ENCODE measurements around the gene STK39.
"Not testable (repeated sequence)": the region's sequence is repeated elsewhere in the genome, so short reads cannot be mapped to it uniquely, and the experiment has no call there.

STK39 gene

DNA sequence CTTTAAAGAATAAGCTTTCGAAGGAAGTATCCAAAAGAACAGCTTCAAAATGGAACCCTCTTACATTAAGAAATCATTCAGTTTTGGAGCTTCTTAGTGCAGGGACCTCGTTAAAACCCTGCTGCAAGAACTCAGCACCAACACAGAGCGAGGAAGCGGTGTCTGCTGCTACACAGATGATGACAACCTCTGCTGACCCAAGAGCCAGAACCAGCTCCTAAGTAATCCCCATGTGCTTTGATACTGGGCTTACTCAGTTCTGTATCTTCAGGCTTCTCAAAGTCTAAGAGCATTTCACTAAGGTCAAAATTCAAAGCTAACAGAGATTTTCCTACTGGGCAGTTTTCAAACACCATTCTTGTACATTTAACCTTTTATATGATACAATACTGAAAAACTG lies 194.6 kb downstream of the STK39 start:
- no peak for DNase-seq

- DNase-seq: no peak
Observed at GRCh38 chr2:168050377-168050776, 197.0 kb downstream of the STK39 start.

DNA sequence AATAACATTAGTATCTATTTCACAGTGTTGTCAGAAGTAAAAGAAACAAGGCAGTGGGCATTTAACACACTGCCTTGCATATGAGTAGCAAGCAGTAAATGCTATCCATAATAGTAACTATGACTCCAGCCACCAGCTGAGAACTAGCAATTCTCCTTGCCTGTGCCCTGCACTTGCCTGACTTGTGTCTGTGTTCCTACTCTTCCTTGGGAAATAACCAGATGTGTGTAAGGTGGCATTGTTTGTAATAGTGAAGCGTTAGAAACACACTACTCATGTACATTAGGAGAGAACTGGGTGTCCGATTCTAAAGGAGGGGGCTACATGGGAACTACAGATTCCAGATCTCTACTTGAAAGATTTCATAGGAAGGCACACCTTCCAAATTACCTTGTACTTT lies 197.8 kb downstream of the STK39 start:
- no peak for DNase-seq

DNA sequence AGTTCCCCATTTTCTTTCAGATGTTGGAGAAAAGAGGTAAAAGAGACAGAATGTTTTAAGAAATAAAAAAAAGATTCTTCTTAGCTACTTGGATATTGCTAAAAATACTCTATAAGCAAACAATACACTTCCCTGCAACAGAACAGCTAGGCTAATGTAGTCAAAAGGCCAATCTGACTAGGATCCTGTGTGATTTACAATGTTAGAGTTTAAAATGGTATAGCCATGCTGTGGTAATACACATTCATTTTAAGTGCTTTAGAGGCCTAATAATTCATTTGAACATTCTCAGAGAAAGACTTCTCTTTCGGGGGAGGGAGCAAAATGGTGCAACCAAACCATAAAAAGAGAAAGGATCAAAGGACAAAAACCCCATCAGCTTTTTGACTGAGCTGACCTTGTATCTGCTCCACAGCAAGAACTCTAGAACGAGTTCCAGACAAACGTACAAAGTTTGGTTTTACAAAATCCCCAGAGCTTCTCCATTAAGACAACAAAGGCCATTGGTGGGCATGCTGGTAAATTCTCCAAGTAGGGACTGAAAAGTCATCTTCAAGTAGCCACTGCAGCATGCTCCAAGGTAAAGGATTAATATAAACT lies 200.2 kb downstream of the STK39 start:
- no peak for DNase-seq

GRCh38 chr2:168044579-168044978 lies 202.8 kb downstream of the STK39 start:
- DNase-seq: no peak

GRCh38 chr2:168044176-168044575 lies 203.2 kb downstream of the STK39 start:
- DNase-seq: no peak

- not testable (repeated sequence) for DNase-seq
Observed at GRCh38 chr2:168042127-168042824, 205.1 kb downstream of the STK39 start.

DNA sequence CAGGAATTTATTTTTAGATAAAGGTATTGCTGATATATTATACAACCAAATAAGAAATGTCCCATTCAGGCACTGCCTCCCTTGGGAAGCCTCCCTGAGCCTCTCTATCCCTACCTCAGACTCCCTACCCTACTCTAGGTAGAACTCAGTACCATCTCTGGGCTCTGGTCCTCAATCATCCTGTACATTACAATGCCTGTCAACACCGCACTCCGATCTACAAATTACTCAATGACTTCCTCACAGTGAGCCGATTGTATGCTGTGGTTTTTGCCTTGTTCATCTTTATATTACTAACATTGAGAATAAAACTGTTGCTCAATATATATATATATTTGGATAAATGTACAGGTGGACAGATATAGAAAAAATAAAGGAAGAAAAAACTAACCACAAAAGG lies 207.5 kb downstream of the STK39 start:
- no peak for DNase-seq

DNA sequence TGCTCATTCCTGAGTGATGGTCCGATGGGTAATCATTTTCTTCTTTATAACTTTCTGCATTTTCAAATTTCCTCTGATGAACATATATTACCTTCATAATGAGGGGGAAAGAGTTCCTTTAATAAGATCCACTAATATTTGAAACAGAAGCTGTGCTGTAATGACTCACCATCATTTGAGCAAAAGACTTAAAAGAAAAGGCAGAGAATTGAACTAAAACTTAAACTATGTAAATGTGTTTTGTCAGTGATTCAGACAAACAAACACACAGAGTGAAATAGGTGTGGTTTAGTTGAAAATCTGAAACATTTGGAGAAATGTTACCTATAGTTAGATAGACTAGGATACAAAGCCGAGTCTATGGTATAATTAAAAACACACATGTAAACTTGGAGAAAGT lies 209.6 kb downstream of the STK39 start:
- no peak for DNase-seq

- no peak for DNase-seq
Observed at GRCh38 chr2:168035458-168035857, 211.9 kb downstream of the STK39 start.

- peak in 5 of 56 donors; percentile 3 to 12 (median 6) for DNase-seq
Observed at GRCh38 chr2:168034616-168035015, 212.8 kb downstream of the STK39 start.

DNA sequence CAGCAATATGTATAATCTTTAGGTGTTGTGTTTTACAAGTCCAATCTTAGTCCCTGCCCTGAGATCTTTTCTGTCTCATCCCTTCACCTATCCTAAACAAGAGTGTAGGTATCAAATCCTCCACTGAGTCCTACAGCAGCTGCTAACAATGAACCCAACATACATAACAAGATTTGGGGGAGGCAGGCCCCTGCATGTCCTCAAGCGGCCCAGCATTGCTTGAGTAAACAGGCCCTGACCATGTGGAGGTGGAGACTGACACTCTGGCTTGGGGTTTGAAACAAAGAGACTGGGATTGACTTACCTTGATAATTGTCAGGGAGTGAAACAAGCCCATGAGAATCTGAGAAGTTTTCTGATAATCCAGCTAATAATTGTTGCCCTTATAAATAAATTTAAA lies 213.4 kb downstream of the STK39 start:
- no peak for DNase-seq

DNA sequence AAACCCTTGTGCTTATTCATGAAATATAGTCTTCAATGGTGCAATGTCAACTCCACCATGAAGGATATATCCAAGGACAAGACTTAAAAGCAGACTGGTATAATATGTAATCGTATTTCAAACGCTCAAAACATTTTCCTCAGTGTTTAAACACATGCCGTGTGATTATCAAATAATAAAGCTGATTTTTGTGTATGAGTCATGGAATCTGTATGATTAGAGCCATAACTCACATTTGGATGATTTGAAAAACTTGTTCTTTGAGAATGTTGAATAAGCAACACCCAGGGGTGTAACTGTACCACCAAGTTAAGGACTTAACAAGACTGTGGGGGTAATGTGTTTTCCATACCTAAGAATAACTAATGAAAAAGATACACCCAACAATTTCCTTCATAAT lies 215.3 kb downstream of the STK39 start:
- no peak for DNase-seq

- DNase-seq: no peak
Observed at GRCh38 chr2:168030862-168031624, 216.4 kb downstream of the STK39 start.

DNA sequence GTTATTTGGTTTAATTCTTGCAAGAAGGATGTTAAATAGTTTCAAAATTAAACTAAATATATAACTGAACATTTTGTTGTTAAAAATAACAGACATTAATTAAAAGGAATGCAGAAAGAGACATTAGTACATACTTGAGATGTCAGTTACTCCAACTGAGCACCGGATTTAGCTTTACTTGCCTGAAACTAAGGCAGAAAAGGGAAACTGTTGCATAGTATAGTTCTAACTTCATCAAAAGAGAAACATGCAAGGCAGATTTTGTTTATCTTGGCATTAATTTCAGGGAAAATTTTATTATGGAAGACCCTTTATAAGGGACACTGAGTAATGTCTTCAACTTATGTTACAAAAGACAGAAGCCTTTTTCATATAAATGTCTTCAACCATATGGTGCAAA lies 218.3 kb downstream of the STK39 start:
- no peak for DNase-seq

DNA sequence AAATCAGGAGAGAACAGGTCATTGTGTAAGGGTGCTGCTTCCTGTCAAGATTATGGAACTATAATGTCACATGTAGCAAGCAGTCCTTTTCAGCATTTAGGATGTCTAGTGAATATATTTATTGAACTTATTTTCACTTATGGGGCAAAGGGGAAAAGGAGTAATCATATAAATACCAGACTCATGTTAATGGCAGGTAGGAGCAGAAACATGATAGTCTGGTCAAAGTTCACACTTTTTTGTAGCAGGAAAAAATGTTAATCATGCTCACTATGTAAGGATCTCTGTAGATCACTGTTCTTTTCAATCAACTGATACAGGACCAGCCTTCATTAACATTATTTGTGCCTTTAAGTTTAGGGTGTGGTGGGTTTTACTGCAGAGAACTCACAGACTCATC lies 219.0 kb downstream of the STK39 start:
- DNase-seq: no peak

GRCh38 chr2:168025487-168026202 lies 221.8 kb downstream of the STK39 start:
- no peak for DNase-seq

DNA sequence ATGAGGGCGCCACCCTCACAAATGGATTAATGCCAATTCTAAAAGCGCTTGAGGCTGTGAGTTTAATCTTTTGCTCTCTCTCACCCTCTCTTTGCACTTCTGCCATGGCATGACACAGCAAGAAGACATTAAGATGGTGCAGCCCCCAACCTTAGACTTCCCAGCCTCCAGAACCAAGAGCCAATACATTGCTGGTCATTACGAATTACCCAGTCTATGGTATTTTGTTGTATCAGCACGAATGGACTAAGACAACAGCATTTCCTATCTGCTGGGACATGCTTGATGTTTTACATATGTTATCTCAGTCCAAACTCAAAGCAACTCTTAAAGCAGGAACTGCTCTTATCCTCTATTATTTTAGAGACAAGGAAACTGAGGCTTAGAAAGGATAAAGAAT lies 222.9 kb downstream of the STK39 start:
- no peak for DNase-seq

- no peak for DNase-seq
Observed at GRCh38 chr2:168021800-168022587, 225.4 kb downstream of the STK39 start.

DNA sequence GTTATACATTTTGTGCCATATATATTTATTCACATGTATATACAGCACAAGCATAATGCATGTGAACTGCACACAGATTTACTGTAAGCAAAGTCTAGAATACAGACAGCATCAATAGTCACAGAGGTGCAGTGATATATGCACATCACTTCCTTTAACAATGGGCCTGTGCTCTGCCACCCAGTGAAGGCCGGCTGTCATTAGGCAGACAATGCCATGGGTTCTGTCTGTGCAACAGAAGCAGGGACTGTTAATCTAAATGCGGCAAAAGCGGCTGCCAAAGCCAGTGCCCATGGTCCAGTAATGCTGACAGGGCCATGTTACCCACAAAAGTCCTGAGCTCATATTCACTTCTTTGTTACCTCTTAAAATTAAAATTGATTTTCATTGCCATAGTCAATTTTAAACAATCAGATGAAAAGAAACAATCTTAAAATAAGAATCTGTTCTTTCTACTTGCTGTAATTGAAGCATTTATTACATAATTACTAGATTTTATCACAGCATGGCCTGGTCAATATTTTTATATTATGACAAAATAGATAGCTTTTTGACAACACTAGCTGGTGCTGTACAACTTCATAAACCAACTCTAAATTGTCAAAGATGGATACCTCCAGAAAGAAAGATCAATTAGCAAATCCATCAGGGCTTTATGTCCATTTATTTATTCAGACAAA lies 232.0 kb downstream of the STK39 start:
- peak in 23 of 56 donors; percentile 1 to 67 (median 29) for DNase-seq

GRCh38 chr2:168009900-168010299 lies 237.5 kb downstream of the STK39 start:
- no peak for DNase-seq
